ENCODE results near the gene PACSIN3. TPM values are rescaled to one million over a fixed set of nuclear protein-coding genes. Genes with fewer than 3 reads are reported as not detected.

PACSIN3 gene
- total and polyA plus RNA-seq, 8 donors = 32.9 to 63.1 (median 49.3) TPM

GRCh38 chr11:47171061-47171838, 15.0 kb downstream of the PACSIN3 start:
- intact Hi-C loops (cut with DNase I) = no loop called here
- no peak overlapping the region for H3K27ac ChIP-seq
- no peak for TF ChIP-seq CTCF (IDR thresholded peaks at IDR 0.05)
- peaks cover 4 to 89% of the 10 kb centered on the region in 2 donors for H3K36me3 ChIP-seq
- H3K4me1 ChIP-seq = peaks cover 8 to 25% of the 10 kb centered on the region in 2 donors
- DNase-seq = no peak
- H3K4me3 ChIP-seq = no peak overlapping the region
- no peaks in the 10 kb centered on the region for H3K9me3 ChIP-seq
- no peak for ATAC-seq
- H3K27me3 ChIP-seq = no peaks in the 10 kb centered on the region

GRCh38 chr11:47166368-47166767, 19.9 kb downstream of the PACSIN3 start:
- no peak for DNase-seq
- no peak overlapping the region for H3K27ac ChIP-seq
- no peaks in the 10 kb centered on the region for H3K27me3 ChIP-seq
- ATAC-seq = no peak
- H3K4me3 ChIP-seq = no peak overlapping the region
- H3K4me1 ChIP-seq = no peaks in the 10 kb centered on the region
- no peak for TF ChIP-seq CTCF (IDR thresholded peaks at IDR 0.05)
- intact Hi-C loops (cut with DNase I) = no loop called here
- peaks cover 4 to 90% of the 10 kb centered on the region in 2 donors for H3K36me3 ChIP-seq
- H3K9me3 ChIP-seq = no peaks in the 10 kb centered on the region

- H3K4me3 ChIP-seq = no peak overlapping the region
- no peak overlapping the region for H3K27ac ChIP-seq
- H3K27me3 ChIP-seq = no peaks in the 10 kb centered on the region
- intact Hi-C loops (cut with DNase I) = no loop called here
- ATAC-seq = no peak
- TF ChIP-seq CTCF (IDR thresholded peaks at IDR 0.05) = no peak
- no peaks in the 10 kb centered on the region for H3K9me3 ChIP-seq
- H3K4me1 ChIP-seq = no peaks in the 10 kb centered on the region
- peaks cover 4 to 80% of the 10 kb centered on the region in 2 donors for H3K36me3 ChIP-seq
- no peak for DNase-seq
Observed at GRCh38 chr11:47165253-47165840, 20.9 kb downstream of the PACSIN3 start.

- Histone ChIP-seq H3K36me3 (peaks cover 4 to 70% of the 10 kb centered on the region in 2 donors), H3K9me3 (no peaks in the 10 kb centered on the region), H3K27me3 (no peaks in the 10 kb centered on the region), H3K27ac (no peak overlapping the region), H3K4me1 (no peaks in the 10 kb centered on the region), H3K4me3 (no peak overlapping the region)
- no peak for DNase-seq
- ATAC-seq = no peak
- TF ChIP-seq CTCF (IDR thresholded peaks at IDR 0.05) = no peak
- intact Hi-C loops (cut with DNase I) = loop anchor here in 1 of 2 donors (5.0 kb wide), 1 partner anchor 277 kb away; no protein-coding TSS in a partner anchor
Observed at GRCh38 chr11:47164321-47164720, 21.9 kb downstream of the PACSIN3 start.

GRCh38 chr11:47163898-47164297, 22.3 kb downstream of the PACSIN3 start:
- TF ChIP-seq CTCF (IDR thresholded peaks at IDR 0.05) = no peak
- intact Hi-C loops (cut with DNase I) = loop anchor here in 1 of 2 donors (5.0 kb wide), 1 partner anchor 277 kb away; no protein-coding TSS in a partner anchor
- Histone ChIP-seq H3K9me3 (no peaks in the 10 kb centered on the region), H3K27me3 (no peaks in the 10 kb centered on the region), H3K36me3 (peaks cover 4 to 68% of the 10 kb centered on the region in 2 donors), H3K27ac (no peak overlapping the region), H3K4me1 (no peaks in the 10 kb centered on the region), H3K4me3 (no peak overlapping the region)
- DNase-seq (no peak), ATAC-seq (no peak)
